GM19023 (cell line): ENCODE data around the gene ATG13.
"Not testable (repeated sequence)": the region's sequence is repeated elsewhere in the genome, so short reads cannot be mapped to it uniquely, and the experiment has no call there.

Experiments
- ATAC-seq: cut with Tn5 transposase; IDR thresholded peaks from one replicate; pipeline ENCODE4 v1.9.1; 2021; ENCODE audit warnings: mild to moderate bottlenecking, moderate library complexity; ENCODE audit not compliant: unreplicated experiment

The ATG13 gene

DNA sequence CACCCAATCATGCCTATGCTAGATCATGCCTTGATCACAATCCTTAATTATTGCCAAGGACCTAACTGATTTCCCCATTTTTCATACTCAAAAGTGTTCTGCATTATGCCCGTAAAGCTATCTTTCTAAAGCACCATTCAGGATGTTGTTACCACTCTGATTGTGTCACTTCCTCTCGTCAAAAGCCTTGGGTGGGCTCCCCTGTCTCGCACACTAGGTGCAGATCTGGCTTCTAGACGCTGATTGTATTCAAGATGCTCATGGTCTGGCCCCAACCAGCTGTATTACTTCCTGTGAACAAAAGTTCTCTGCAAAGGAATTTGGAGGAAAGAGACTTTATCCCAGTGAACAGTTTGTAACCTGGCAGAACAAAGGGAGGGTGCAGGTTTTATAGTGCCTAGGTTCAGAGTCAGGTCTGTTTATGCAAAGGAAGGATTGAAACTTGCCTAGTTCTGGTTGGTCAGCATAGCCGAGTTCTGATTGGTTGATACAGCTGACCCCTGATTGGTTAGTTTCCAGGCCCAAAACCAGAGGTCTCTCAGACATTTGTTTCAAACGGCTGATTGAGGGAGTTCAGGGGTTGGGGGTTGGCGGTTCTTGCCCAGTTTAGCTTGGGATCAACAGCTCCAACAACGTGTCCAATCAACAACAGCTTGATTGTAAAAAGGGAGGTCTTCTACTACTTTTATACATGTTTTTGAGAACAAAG, 25.4 kb downstream of the ATG13 start:
- ATAC-seq = no peak

- ATAC-seq = no peak
These were observed 26.2 kb downstream of the ATG13 start for GRCh38 chr11:46643531-46643930.

- ATAC-seq = no peak
These were observed 26.6 kb downstream of the ATG13 start for GRCh38 chr11:46643986-46644385.

GRCh38 chr11:46649180-46649738, 31.9 kb downstream of the ATG13 start:
- no peak for ATAC-seq

DNA sequence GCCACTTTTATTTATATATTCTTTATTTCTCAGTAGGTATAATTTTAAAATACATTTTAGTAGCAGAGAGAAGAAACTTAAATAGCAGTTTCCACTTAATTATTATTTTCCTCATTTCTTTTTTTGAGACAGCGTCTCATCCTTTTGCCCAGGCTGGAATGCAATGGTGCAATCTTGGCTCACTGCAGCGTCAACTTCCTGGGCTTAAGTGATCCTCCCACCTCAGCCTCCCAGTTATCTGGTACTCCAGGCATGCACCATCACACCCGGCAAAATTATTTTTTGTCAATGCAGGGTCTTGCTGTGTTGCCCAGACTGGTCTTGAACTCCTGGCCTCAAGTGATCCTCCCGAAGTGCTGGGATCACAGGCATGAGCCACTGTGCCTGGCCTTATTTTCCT, 38.3 kb downstream of the ATG13 start:
- no peak for ATAC-seq

DNA sequence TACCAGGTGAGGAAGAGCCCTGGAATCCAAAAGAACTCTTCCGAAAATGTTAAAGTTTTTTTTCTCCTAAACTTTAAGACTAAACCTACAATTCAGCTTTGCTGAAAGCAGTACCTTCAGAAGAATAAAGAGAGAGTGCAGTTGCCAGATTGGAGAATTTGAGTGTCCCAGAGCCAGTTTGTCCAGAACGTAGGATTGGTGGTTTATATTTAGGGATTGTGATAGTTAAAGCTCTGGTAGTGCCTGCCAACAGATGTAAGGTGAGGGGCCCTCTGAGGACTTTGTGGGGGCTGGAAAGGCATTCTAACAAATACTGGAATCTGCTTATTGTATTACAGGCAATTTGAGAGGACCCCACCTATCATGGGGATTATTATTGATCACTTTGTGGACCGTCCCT, 39.8 kb downstream of the ATG13 start:
- ATAC-seq = no peak

GRCh38 chr11:46658259-46658658, 40.9 kb downstream of the ATG13 start:
- no peak for ATAC-seq

DNA sequence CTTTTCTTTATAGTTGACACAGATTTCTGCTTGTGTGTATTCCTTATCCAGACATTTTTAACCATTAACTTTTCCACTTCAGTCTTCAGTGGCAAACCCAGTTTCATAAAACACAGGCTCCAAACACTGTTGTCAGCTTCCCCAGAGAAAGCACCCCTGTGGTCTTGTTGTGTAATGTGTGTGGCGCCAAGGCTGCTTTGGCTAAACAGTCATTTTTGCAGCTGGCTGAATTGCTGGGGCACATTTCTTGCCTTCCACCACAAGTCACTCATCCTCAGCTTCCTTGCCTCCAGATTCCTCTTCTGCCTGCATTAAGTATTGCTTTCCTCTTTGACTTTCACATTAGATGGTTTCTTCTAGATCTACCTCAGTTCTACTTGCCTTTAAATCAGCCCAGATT, 42.6 kb downstream of the ATG13 start:
- no peak for ATAC-seq

- no peak for ATAC-seq
These were observed 44.5 kb downstream of the ATG13 start for GRCh38 chr11:46661836-46662235.

DNA sequence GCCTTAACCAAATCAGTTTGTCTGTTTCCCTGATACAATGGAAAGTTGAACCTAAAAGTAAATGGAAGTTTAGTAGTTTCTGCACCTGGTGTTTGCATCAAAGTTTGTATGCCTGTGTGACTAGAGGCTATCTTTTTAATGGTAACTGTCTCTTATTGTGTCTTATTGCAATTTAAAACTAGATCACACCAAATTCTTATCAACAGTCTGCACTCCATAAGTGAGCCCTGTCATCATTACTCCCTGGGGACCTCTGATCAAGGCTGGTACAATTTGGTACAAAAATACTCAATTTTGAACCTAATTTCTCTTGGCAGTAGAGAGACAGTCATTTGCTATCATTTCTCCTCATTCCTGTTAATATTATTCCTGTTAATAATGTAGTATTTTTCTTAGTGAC, 45.0 kb downstream of the ATG13 start:
- no peak for ATAC-seq

DNA sequence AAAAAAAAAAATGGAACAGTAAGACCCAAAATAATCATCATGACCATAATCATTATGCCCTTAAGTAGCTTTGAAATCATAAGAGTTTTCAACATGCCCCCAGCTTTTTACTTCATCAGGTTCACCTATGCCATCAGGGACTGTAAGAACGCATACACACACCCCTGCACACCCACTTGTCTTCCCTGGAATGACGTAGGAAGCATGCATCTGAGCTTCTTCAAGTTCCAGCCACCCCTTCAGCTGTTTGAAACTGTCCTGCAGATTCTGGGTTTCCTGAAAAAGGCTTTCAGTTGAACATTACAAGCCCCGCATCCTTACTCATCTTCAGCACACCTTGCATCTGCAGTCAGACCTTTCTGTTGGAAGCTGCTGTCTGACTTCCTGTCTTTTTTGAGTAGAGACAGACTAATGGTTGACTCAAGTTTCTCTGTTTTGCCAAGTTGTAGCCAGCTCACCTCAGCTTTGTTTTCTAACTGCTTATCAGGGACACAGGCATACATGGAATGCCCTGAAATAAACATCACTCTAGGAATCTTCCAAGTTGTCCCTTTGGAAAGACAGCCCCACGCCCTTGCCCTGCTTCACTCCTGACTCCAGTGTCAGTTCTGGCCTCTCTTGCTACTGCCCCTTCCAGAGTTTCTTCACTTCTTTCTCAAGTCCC, 46.1 kb downstream of the ATG13 start:
- no peak for ATAC-seq

DNA sequence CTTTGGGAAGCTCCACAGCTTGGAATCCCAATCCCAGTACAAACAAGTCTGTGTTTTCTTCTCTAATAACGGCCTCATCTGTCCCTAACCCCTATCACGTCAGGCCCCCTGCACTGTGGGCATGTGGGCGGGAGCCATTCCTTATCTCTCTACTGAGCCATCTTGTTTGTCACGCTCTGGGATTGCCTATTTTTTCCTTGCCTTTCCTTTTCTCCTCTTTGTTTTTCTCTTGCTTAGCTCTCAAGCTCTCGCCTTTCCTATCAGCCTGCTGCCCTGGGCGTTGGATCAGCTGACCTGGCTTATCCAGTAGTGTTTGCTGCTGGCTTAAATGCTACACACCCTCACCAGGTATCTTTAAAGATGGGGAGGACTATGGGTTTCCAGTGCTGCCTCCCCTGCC, 47.3 kb downstream of the ATG13 start:
- no peak for ATAC-seq

- no peak for ATAC-seq
These were observed 48.0 kb downstream of the ATG13 start for GRCh38 chr11:46665356-46665755.

DNA sequence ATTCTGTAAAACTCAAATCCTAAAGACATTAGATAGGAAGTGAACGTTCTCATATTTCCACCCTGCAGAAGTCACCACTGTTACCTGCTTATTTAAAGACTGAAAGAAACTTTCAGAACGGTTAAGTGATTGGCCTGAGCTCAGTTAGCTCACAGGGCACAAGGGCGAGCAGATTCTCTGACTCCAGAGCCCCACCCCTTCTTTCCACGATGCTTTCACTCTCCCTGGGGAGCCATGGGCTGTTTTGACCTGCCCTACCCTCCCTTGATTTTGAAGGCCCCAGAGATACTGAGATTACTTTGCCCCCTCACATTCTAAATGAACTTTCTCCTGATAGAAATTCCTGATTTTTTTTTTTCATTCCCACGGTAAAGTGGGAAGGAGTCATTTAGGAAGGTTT, 49.2 kb downstream of the ATG13 start:
- no peak for ATAC-seq

- ATAC-seq = no peak
These were observed 49.7 kb downstream of the ATG13 start for GRCh38 chr11:46667043-46667481.

DNA sequence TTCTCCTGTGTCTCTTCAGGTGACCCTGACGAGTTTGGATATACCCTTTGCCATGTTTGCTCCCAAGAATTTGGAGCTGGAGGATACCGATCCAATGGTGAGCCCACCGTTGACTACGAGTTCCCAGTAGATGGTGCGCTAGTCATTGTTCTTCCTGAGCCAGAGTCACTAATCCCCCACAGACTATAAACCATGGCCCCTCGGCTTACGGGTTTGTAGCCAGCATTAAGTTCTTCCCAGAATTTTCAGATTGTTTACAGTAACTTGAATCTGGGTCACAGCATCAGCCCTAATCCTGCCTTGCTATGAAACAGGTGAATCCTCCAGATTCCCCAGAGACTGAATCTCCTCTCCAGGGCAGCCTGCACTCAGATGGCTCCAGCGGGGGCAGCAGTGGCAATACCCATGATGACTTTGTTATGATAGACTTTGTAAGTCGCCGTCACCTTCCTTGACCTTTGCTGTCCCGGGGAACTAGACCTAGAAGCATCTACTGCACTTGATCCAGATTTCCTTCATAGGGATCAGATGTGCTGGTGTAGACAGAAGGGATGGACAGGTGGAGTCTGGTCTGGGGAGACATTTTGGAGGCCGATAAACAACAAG, 51.2 kb downstream of the ATG13 start:
- ATAC-seq = no peak

GRCh38 chr11:46669711-46670139, 52.4 kb downstream of the ATG13 start:
- no peak for ATAC-seq

DNA sequence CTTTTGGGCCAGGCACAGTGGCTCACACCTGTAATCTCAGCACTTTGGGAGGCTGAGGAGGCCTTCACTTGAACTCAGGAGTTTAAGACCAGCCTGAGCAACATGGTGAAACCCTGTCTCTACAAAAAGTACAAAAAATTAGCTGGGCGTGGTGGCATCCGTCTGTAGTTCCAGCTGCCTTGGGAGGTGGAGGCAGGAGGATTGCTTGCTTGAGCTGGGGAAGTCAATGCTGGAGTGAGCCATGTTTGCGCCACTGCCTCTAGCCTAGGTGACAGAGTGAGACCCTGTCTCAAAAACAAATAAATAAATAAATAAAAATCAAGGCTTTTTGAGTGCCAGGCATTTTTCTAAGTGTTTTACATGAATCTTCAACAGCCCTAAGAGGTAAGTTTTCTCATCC, 53.2 kb downstream of the ATG13 start:
- ATAC-seq = not testable (repeated sequence)

DNA sequence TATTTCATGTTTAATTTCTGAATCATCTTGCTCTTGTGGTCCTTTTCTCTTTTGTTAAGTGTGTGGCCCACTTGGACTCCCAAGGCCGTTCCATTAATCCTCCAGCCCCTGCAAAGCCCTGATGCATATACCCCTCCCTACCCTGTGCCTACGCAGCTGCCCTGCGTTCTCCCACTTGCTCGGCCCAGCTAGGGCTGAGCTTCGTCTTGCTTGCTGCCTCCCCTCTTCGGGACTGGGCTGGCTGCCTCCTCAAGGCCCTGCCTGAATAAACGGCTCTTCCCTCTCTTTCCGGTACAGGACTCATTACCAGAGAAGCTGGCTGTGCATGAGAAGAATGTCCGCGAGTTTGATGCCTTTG, 54.6 kb downstream of the ATG13 start:
- ATAC-seq = no peak

- ATAC-seq = no peak
These were observed 55.1 kb downstream of the ATG13 start for GRCh38 chr11:46672381-46672839.

GRCh38 chr11:46673713-46674462, 56.5 kb downstream of the ATG13 start:
- ATAC-seq = no peak
